Karpas-422 (cell line): ENCODE measurements around the gene BIRC5. TPM values are rescaled to one million over a fixed set of nuclear protein-coding genes. Genes with fewer than 3 reads are reported as not detected.

Source experiments
- DNase-seq: peaks from one replicate; pipeline ENCODE4 v3.0.0-alpha.2; 2015
- H2AFZ ChIP-seq: fragments of 200-600 bp; sonication (generic); 2 replicates; pipeline ENCODE4 v1.6.1; 2014; ENCODE audit warnings: antibody characterized with exemption, low read length, mixed read lengths
- H3K27ac ChIP-seq: fragments of 200-600 bp; sonication (generic); 2 replicates; pipeline ENCODE4 v1.5.1; 2014; ENCODE audit warnings: mild to moderate bottlenecking, low read length, moderate library complexity
- H3K27me3 ChIP-seq: fragments of 200-600 bp; sonication (generic); 2 replicates; pipeline ENCODE4 v1.6.1; 2014; ENCODE audit warnings: low read length, mixed read lengths
- H3K36me3 ChIP-seq: fragments of 200-600 bp; sonication (generic); 2 replicates; pipeline ENCODE4 v1.6.1; 2014; ENCODE audit warnings: low read length, mixed read lengths; ENCODE audit not compliant: insufficient read depth
- H3K4me1 ChIP-seq: fragments of 200-600 bp; sonication (generic); 2 replicates; pipeline ENCODE4 v1.6.1; 2014; ENCODE audit warnings: mild to moderate bottlenecking, low read length, mixed read lengths
- H3K4me2 ChIP-seq: fragments of 200-600 bp; sonication (generic); 2 replicates; pipeline ENCODE4 v1.6.1; 2014; ENCODE audit warnings: low read length, low read depth, mild to moderate bottlenecking; ENCODE audit not compliant: poor library complexity, severe bottlenecking
- H3K4me3 ChIP-seq: fragments of 200-600 bp; sonication (generic); 2 replicates; pipeline ENCODE4 v1.5.1; 2014; ENCODE audit warnings: mild to moderate bottlenecking, antibody characterized with exemption, low read length, mixed read lengths
- H3K79me2 ChIP-seq: fragments of 200-600 bp; sonication (generic); 2 replicates; pipeline ENCODE4 v1.6.1; 2014; ENCODE audit warnings: mild to moderate bottlenecking, low read length, mixed read lengths
- H3K9ac ChIP-seq: fragments of 200-600 bp; sonication (generic); 2 replicates; pipeline ENCODE4 v1.6.0; 2014; ENCODE audit warnings: low read length
- H3K9me2 ChIP-seq: fragments of 200-600 bp; sonication (generic), shearing (Covaris generic); replicated peaks from 2 replicates; pipeline ENCODE4 v1.6.0; 2014; ENCODE audit warnings: mild to moderate bottlenecking, low read length, moderate library complexity; ENCODE audit not compliant: insufficient read depth
- H3K9me3 ChIP-seq: fragments of 300-700, 200-600 bp; sonication (generic); 2 replicates; pipeline ENCODE4 v1.6.1; 2014; ENCODE audit warnings: low read length, mixed read lengths
- H4K20me1 ChIP-seq: fragments of 200-600 bp; sonication (generic); 2 replicates; pipeline ENCODE4 v1.6.1; 2014; ENCODE audit warnings: mild to moderate bottlenecking, antibody characterized with exemption, low read length, low read depth; ENCODE audit not compliant: insufficient read depth
- total RNA-seq: library from RNA; depleted of rRNA; stranded (reverse); fragments of >200 nt; shearing (Covaris generic); gene quantifications from 2 replicates; pipeline ENCODE4 v1.2.3, GENCODE V29; 2014; ENCODE audit warnings: low replicate concordance

BIRC5 gene
- total RNA-seq, 1 experiment from 2014 or later: 45.4 TPM

DNA sequence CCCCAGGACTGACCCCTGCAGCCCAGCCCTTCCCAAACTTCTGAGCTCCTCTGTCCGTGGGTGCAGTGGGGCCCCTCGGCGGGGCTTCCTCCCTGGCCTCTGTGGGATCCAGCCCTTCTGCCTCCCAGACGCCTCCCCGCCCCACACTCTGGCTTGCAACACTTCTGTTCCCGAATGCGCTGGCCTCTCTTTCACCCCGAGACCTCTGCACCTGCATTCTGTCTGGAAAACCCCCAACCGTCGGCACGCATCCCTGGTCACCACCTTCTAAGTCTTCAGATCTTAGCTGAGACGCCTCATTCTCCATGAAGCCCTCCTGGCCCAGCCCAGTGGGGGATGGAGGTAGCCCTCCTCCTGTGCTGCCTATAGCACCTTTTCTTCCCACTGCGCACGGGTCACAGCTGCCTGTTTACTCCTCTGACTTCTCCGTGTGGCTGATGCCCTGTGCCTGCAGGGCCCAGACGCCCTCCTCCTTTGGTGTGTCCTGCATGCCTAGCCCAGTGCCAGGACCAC lies 43.8 kb downstream of the BIRC5 start:
- Histone ChIP-seq H3K27ac (no peak overlapping the region), H3K27me3 (no peaks in the 10 kb centered on the region), H3K9me2 (no peaks in the 10 kb centered on the region), H3K4me2 (no peak overlapping the region), H3K9me3 (no peaks in the 10 kb centered on the region), H3K79me2 (no peaks in the 10 kb centered on the region), H3K36me3 (no peaks in the 10 kb centered on the region), H4K20me1 (no peaks in the 10 kb centered on the region; the same call in 1 of the 2 replicates), H3K9ac (no peak overlapping the region), H2AFZ (no peak overlapping the region), H3K4me3 (no peak overlapping the region), H3K4me1 (peaks cover 5% of the 10 kb centered on the region)
- DNase-seq: no peak

DNA sequence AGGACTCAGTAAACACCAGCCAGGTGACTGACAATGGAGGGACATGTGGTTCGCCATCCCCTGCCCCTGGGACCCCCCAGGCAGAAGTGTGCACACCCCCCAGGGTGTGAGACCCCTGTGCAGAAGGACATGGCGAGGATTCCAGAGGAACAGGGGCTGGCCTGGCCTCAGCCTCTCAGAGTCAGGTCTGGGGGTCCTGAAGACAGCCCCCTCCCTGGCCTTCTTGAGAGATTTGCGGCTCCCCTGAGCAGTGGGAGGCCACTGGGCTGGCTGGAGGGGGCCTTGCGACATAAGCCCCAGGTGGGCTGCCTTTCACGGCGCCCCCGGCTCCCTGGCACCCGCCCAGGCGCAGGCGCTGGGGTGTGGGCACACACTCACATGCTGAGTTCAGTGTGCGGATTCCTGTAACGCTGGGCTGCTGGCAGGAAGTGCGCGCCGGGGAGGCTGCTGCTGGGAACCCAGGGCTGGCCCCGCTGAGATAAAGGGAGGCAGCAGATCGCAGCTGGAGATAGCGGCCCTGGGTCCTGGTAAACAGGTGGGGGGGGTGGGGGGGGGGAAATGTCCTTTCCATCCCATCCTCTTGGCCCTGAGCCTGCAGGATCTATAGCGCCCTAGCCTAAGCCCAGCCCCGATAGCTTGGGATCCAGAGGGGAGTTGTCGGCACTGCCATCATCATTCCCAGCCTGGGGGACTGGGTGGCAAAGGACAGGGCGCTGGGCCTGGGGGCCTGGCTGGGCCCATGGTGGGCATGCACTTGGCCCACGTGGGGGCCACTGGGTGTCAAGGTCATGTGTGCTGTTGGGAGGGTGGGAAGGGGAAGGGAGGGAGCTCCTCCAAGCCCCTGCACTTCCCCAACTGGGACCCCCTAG lies 44.5 kb downstream of the BIRC5 start:
- DNase-seq: no peak
- H3K4me3 ChIP-seq: no peak overlapping the region
- H2AFZ ChIP-seq: no peak overlapping the region
- H3K9me2 ChIP-seq: no peaks in the 10 kb centered on the region
- H3K4me1 ChIP-seq: 0 out of 2 replicates have a peak, but pooled peaks cover 3% of the 10 kb centered on the region
- no peaks in the 10 kb centered on the region for H3K79me2 ChIP-seq
- no peaks in the 10 kb centered on the region; the same call in 1 of the 2 replicates for H4K20me1 ChIP-seq
- no peak overlapping the region for H3K9ac ChIP-seq
- H3K27ac ChIP-seq: no peak overlapping the region
- H3K9me3 ChIP-seq: no peaks in the 10 kb centered on the region
- no peak overlapping the region for H3K4me2 ChIP-seq
- H3K27me3 ChIP-seq: no peaks in the 10 kb centered on the region
- H3K36me3 ChIP-seq: no peaks in the 10 kb centered on the region

DNA sequence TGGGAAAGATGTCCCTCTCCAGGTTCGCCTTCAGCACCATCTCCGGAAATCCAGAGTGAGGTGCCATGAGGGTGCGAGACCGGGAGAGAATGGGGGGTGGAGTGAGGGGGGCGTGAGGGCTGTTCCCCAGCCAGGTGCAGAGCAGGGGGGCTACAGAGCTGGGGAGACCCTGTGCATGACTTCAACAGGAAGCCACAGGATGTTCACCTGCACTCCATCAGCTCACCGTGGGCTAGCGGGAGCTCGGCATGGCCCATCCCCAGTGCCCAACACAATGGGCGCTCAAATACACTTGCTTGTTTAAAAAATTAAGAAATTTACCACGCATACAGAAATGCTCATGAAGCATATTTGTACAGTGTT lies 45.1 kb downstream of the BIRC5 start:
- no peak overlapping the region for H3K4me3 ChIP-seq

DNA sequence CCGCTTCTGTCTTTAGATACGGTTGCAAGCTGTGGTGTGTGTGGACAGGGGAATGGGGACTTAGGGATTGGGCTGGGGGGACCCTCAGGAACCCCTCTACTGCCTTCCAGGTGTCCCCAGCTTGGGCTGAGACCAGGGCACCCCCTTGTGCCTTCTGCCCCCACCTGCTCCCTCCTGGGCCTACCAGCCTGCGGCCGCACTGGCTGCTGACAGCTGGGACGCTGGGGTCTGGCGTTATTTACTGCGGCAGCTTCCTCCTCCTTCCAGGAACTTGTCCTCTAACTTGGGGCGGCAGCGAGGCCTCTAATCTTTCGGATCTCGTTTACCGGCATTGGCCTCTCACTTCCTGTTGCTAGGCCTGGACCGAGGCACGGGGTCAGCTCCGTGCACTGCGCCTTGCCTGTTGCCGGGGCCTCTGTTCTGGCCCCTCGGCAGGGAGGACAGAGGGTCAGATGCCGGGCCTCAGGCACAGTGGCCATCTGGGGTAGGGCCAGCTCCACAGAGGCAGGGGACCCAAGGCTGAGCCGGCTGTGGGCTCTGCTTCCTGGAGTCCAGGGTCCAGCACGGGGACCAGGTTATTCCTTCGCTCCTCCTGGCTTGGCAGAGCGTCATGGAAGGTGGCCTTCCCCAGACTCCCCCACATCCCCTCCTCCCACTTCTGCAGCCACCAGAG lies 49.1 kb downstream of the BIRC5 start:
- H3K4me2 ChIP-seq: no peak overlapping the region
- no peak overlapping the region for H3K27ac ChIP-seq
- no peaks in the 10 kb centered on the region for H3K36me3 ChIP-seq
- H3K9me3 ChIP-seq: no peaks in the 10 kb centered on the region
- DNase-seq: no peak
- H4K20me1 ChIP-seq: no peaks in the 10 kb centered on the region; the same call in 1 of the 2 replicates
- H2AFZ ChIP-seq: no peak overlapping the region
- H3K4me3 ChIP-seq: no peak overlapping the region
- no peaks in the 10 kb centered on the region for H3K79me2 ChIP-seq
- no peak overlapping the region for H3K9ac ChIP-seq
- no peaks in the 10 kb centered on the region for H3K27me3 ChIP-seq
- no peaks in the 10 kb centered on the region for H3K9me2 ChIP-seq
- no peaks in the 10 kb centered on the region for H3K4me1 ChIP-seq

More for the DNA sequence above, 45.1 kb downstream of the BIRC5 start:
- Histone ChIP-seq H3K36me3 (no peaks in the 10 kb centered on the region), H4K20me1 (no peaks in the 10 kb centered on the region; the same call in 1 of the 2 replicates), H3K79me2 (no peaks in the 10 kb centered on the region), H3K9ac (no peak overlapping the region), H3K4me2 (no peak overlapping the region), H3K9me2 (no peaks in the 10 kb centered on the region), H3K27ac (no peak overlapping the region), H3K4me1 (no peaks in the 10 kb centered on the region), H3K27me3 (no peaks in the 10 kb centered on the region), H2AFZ (no peak overlapping the region), H3K9me3 (no peaks in the 10 kb centered on the region)
- DNase-seq: no peak

DNA sequence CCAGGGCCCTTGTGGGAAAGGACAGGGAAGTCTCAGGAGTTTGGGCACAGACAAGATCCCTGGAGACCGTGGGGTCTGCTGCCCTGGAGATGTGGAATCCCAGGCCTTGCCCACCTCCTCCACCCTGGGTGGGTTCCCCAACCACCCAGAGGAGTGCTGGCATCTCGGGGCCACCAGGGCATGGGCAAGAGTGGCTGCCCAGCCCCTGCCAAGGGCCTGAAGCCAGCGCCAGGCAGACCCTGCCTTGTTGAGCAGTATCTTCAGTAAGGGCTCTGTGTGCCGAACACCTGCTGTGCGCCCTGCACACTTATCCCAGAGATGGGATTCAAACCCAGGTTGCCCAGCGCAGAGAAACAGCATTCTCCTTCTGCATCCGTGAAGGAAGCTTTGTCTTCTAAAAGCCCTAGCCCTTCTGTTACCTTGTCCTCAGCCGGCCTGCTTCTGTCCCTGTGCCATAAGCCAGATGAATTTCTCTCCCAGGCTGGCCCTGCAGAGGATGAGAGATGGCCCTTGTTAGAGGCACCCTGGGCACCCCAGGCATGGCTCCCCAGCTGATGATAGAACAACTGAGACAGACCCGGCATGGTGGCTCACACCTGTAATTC lies 49.8 kb downstream of the BIRC5 start:
- no peak overlapping the region for H3K4me3 ChIP-seq
- H4K20me1 ChIP-seq: no peaks in the 10 kb centered on the region
- no peak for DNase-seq
- no peaks in the 10 kb centered on the region for H3K9me2 ChIP-seq
- H3K36me3 ChIP-seq: no peaks in the 10 kb centered on the region
- no peak overlapping the region for H2AFZ ChIP-seq
- H3K9me3 ChIP-seq: no peaks in the 10 kb centered on the region
- no peak overlapping the region for H3K9ac ChIP-seq
- no peaks in the 10 kb centered on the region for H3K79me2 ChIP-seq
- H3K4me2 ChIP-seq: no peak overlapping the region
- H3K27ac ChIP-seq: no peak overlapping the region
- H3K4me1 ChIP-seq: no peaks in the 10 kb centered on the region
- no peaks in the 10 kb centered on the region for H3K27me3 ChIP-seq

DNA sequence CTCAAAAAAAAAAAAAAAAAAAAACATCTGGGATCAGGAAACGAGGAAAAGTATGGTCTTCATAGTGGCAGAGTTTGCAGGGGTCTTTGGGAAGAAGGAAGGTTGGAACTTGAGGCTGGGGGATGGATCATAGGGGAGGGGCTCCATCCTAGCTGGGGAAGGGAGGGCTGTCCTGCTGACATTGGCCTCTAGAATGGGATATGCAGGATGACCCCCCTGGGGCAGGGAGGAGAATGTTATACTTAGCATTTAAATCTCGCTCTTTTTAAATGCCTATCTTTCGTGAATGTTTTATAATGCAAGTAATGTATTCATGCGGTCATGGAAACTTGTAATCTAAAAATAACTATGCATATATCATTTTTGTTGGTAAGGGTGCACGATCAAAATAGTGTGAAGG lies 50.5 kb downstream of the BIRC5 start:
- H3K79me2 ChIP-seq: no peaks in the 10 kb centered on the region
- H3K9me3 ChIP-seq: no peaks in the 10 kb centered on the region
- no peaks in the 10 kb centered on the region for H3K36me3 ChIP-seq
- no peaks in the 10 kb centered on the region for H3K4me1 ChIP-seq
- H3K4me3 ChIP-seq: no peak overlapping the region
- H3K9ac ChIP-seq: no peak overlapping the region
- no peak overlapping the region for H3K27ac ChIP-seq
- H3K27me3 ChIP-seq: no peaks in the 10 kb centered on the region
- no peak overlapping the region for H2AFZ ChIP-seq
- H4K20me1 ChIP-seq: no peaks in the 10 kb centered on the region
- no peaks in the 10 kb centered on the region for H3K9me2 ChIP-seq
- no peak overlapping the region for H3K4me2 ChIP-seq
- no peak for DNase-seq

DNA sequence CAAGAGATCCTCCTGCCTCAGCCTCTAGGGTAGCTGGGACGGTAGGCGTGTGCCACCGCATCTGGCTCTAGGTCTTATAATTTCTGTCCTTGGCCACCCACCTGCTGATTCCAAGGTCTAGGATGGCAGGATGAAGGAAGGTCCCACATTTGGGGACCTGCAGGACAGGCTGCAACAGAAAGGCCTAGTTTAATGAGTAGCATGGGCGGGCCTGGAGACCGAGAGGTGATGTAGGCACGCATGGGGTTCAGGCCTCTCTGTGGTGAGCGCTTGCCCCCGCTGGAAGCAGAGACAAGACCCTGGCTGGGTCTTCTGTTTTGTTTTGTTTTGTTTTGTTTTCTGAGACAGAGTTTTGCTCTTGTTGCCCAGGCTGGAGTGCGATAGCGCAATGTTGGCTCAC lies 51.1 kb downstream of the BIRC5 start:
- Histone ChIP-seq H3K4me2 (no peak overlapping the region), H3K9ac (no peak overlapping the region), H3K36me3 (no peaks in the 10 kb centered on the region), H2AFZ (no peak overlapping the region), H3K9me3 (no peaks in the 10 kb centered on the region), H3K79me2 (no peaks in the 10 kb centered on the region), H3K27me3 (no peaks in the 10 kb centered on the region), H4K20me1 (no peaks in the 10 kb centered on the region), H3K27ac (no peak overlapping the region), H3K4me1 (no peaks in the 10 kb centered on the region), H3K9me2 (no peaks in the 10 kb centered on the region), H3K4me3 (no peak overlapping the region)
- DNase-seq: no peak

DNA sequence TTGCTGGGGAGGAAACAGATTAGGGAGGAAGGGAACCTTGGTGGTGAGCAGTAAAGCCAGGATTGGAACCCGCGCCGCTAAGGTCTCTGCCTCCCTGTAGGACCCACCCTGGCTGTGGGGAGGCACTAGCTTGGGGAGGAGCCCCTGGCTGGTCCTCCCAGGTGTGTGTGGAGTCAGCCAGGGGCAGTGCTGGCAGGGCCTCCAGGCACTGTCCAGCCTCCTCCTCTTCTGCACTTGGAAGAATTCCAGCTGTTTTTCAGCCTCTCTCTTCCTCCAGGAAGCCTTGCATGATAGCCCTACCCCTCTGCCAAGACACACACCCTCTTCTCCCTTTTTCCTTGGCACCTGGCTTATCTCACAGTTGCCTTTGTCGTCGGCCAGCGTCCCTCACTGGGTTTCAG lies 52.2 kb downstream of the BIRC5 start:
- H2AFZ ChIP-seq: no peak overlapping the region
- no peak for DNase-seq

More for the DNA sequence above, 52.2 kb downstream of the BIRC5 start:
- H3K79me2 ChIP-seq: no peaks in the 10 kb centered on the region
- H4K20me1 ChIP-seq: no peaks in the 10 kb centered on the region
- no peaks in the 10 kb centered on the region for H3K9me3 ChIP-seq
- no peaks in the 10 kb centered on the region for H3K36me3 ChIP-seq
- no peak overlapping the region for H3K27ac ChIP-seq
- H3K9ac ChIP-seq: no peak overlapping the region
- no peaks in the 10 kb centered on the region for H3K4me1 ChIP-seq
- no peak overlapping the region for H3K4me3 ChIP-seq
- H3K4me2 ChIP-seq: no peak overlapping the region
- H3K9me2 ChIP-seq: no peaks in the 10 kb centered on the region
- no peaks in the 10 kb centered on the region for H3K27me3 ChIP-seq
